Hematopoietic multipotent progenitor cell treated with erythropoietin and hydrocortisone succinate and interleukin-3 and kit ligand, for 17 days (in vitro differentiated cells): ENCODE data around the gene ADIRF.
"Not testable (repeated sequence)": the region's sequence is repeated elsewhere in the genome, so short reads cannot be mapped to it uniquely, and the experiment has no call there.

Experiments used
- DNase-seq: peaks from one replicate; pipeline ENCODE4 v3.0.0-alpha.2; 2015; ENCODE audit warnings: low spot score

ADIRF gene

DNA sequence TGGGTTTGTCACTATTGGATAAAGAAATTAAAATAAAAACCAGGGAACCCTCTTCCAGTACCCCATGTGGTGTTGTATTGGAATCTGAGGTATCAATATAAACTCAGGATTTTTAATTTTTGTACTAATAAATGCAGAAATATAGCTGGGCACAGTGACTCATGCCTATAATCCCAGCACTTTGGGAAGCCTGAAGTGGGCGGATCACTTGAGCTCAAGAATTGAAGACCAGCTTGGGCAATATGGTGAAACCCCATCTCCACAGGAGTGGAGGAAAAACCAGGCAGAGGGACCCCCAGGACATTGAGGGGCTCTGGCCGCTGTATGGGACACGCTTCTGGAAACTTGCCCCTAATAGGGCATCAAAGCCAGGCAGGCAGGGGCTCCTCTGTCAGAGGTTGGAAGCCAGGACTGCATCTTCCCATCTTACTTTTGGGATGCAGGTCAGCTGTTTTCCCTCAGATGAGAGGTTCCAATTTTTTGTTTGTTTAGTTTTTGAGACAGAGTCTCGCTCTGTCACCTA lies 11.1 kb downstream of the ADIRF start:
- DNase-seq: no peak

DNA sequence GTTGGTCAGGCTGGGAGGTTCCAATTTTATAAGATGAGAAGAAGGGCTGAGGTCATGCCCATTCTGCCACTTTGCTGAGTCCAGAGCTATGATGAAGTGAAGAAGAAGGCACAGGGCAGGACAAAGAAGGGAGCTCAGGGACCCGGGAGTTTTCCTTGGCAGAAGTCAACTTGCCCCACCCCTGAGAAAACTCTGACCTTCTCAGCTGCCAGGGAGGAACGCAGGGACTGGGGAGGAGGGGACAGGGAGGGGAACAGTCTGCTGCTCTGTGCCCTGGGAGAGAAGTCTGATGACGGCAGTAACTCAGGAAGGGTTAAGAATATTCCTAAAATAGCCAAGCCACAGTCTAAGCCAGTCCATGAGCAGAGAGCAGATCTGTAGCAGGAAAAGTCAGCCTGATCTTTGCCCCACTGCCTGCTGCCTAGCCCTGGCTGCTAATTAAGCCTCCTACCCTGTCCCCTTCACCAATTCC lies 11.7 kb downstream of the ADIRF start:
- no peak for DNase-seq

DNA sequence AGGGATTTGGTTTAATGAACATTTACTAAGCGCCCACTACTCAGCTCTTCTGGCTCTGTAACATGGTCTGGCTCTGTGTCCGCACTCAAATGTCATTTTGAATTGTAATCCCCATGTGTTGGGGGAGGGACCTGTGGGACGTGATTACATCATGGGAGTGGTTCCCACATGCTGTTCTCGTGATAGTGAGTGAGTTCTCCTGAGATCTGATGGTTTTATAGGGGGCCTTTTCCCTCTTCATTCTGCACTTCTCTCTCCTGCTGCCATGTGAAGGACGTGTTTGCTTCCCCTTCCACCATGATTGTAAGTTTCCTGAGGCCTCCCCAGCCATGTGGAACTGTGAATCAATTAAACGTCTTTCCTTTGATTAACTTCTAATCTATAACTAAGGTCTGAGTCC lies 12.7 kb downstream of the ADIRF start:
- DNase-seq: not testable (repeated sequence)

GRCh38 chr10:86981716-86982115 lies 13.4 kb downstream of the ADIRF start:
- no peak for DNase-seq

GRCh38 chr10:86984498-86984897 lies 16.2 kb downstream of the ADIRF start:
- not testable (repeated sequence) for DNase-seq

DNA sequence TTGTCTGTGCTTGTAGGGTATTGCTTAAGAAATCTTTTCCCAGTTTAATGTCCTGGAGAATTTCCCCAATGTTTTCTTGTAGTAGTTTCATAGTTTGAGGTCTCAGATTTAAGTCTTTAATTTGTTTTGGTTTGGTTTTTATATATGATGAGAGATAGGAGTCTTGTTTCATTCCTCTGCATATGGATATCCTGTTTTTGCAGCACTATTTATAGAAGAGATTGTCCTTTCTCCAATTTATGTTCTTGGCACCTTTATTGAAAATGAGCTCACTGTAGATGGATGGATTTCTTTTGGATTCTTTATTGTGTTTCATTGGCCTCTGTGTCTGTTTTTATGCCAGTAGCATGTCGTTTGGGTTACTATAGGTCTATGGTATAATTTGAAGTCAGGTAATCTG lies 20.2 kb downstream of the ADIRF start:
- no peak for DNase-seq

DNA sequence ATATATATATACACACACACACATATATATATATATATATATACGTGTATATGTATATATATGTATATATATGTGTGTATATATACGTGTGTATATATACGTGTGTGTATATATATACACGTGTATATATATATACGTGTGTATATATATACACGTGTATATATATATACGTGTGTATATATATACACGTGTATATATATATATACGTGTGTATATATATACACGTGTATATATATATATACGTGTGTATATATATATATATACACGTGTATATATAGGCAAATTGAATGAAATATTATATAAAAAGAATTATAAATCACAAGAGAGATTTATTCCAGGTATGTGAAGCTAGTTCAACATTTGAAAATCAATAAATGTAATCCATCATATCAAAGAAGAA lies 23.1 kb downstream of the ADIRF start:
- DNase-seq: not testable (repeated sequence)

GRCh38 chr10:86992456-86992855 lies 24.2 kb downstream of the ADIRF start:
- no peak for DNase-seq

GRCh38 chr10:86992929-86993328 lies 24.6 kb downstream of the ADIRF start:
- DNase-seq: no peak

- DNase-seq: not testable (repeated sequence)
Measured at GRCh38 chr10:86999802-87000403, 31.6 kb downstream of the ADIRF start.

GRCh38 chr10:87000491-87000890 lies 32.2 kb downstream of the ADIRF start:
- DNase-seq: no peak

- DNase-seq: not testable (repeated sequence)
Measured at GRCh38 chr10:87007124-87007523, 38.8 kb downstream of the ADIRF start.

GRCh38 chr10:87007674-87008073 lies 39.4 kb downstream of the ADIRF start:
- not testable (repeated sequence) for DNase-seq

- not testable (repeated sequence) for DNase-seq
Measured at GRCh38 chr10:87008303-87008702, 40.0 kb downstream of the ADIRF start.

- not testable (repeated sequence) for DNase-seq
Measured at GRCh38 chr10:87009134-87009696, 40.9 kb downstream of the ADIRF start.

- not testable (repeated sequence) for DNase-seq
Measured at GRCh38 chr10:87013528-87013927, 45.2 kb downstream of the ADIRF start.

GRCh38 chr10:87014986-87015716 lies 46.9 kb downstream of the ADIRF start:
- DNase-seq: not testable (repeated sequence)

GRCh38 chr10:87018127-87018526 lies 49.8 kb downstream of the ADIRF start:
- DNase-seq: not testable (repeated sequence)

DNA sequence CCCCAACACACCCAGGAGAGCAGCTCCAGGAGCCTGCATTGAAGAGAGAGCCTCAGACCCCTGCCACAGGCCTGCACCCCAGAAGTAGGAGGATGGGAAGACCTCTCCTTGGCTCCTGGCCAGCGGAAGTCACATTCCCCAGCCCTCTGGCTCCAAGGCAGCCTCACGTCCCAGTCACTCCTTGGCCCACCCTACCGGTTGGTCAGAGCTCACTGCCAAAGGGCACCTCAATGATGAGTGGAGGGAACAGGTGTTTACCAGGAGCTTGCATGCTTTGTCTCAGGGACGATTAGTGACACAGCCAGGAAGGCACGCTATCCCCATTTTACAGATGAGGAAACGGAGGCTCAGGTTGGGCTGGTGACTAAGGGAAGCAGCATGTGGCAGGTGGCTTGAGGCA lies 50.8 kb downstream of the ADIRF start:
- not testable (repeated sequence) for DNase-seq

- not testable (repeated sequence) for DNase-seq
Measured at GRCh38 chr10:87019504-87019903, 51.2 kb downstream of the ADIRF start.

GRCh38 chr10:87020056-87020455 lies 51.8 kb downstream of the ADIRF start, which contains the start of gene FAM25A:
Gene FAM25A, plus strand, starts transcription at chr10:87020294. Its CDS starts 31 bp downstream, at chr10:87020325.
- not testable (repeated sequence) for DNase-seq
